HG03342 (cell line): ENCODE measurements around the gene P3H1.
"Not testable (repeated sequence)": the region's sequence is repeated elsewhere in the genome, so short reads cannot be mapped to it uniquely, and the experiment has no call there.

Experiments
- ATAC-seq: cut with Tn5 transposase; IDR thresholded peaks from one replicate; pipeline ENCODE4 v1.9.1; 2021; ENCODE audit warnings: mild to moderate bottlenecking, moderate library complexity; ENCODE audit not compliant: unreplicated experiment

Gene P3H1, protein sequence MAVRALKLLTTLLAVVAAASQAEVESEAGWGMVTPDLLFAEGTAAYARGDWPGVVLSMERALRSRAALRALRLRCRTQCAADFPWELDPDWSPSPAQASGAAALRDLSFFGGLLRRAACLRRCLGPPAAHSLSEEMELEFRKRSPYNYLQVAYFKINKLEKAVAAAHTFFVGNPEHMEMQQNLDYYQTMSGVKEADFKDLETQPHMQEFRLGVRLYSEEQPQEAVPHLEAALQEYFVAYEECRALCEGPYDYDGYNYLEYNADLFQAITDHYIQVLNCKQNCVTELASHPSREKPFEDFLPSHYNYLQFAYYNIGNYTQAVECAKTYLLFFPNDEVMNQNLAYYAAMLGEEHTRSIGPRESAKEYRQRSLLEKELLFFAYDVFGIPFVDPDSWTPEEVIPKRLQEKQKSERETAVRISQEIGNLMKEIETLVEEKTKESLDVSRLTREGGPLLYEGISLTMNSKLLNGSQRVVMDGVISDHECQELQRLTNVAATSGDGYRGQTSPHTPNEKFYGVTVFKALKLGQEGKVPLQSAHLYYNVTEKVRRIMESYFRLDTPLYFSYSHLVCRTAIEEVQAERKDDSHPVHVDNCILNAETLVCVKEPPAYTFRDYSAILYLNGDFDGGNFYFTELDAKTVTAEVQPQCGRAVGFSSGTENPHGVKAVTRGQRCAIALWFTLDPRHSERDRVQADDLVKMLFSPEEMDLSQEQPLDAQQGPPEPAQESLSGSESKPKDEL

DNA sequence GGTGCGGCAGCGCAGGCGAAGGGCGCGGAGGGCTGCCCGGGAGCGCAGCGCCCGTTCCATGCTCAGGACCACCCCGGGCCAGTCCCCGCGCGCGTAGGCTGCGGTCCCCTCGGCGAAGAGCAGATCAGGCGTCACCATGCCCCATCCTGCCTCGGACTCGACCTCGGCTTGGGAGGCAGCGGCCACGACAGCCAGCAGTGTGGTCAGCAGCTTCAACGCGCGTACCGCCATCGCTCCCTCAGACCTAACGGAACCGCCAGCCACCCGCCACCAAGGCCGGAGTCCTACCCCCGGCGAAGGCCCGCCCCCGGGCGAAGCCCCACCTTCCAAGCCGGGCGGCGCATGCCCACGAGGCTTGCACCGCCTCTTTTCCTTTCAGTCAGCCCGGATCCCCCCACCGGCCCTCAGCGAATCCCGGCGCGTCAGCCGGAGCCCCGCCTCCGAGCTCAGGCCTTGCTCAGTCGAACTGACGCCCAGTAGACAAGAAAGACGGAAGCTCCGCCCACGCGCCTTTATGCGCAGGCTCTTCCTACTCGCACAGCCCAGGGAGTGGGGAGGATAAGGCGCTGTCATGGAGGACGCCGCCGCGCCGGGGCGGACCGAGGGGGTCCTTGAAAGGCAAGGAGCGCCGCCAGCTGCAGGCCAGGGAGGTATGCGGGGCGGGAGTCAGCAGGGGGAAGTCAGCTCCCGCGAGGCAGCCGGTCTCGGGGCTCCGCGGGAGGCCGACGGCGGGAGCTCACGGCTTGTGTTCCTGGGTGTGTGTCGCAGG lies at the start of gene P3H1, which contains the start of gene C1orf50:
TSS of gene P3H1 (minus strand) at position 288 of the 769 bp plus-strand sequence. CDS start at position 231, 57 bp downstream.
TSS of gene C1orf50 (plus strand) at position 509 of the 769 bp plus-strand sequence. CDS start at position 572, 63 bp downstream.
- ATAC-seq: peak; percentile 88

DNA sequence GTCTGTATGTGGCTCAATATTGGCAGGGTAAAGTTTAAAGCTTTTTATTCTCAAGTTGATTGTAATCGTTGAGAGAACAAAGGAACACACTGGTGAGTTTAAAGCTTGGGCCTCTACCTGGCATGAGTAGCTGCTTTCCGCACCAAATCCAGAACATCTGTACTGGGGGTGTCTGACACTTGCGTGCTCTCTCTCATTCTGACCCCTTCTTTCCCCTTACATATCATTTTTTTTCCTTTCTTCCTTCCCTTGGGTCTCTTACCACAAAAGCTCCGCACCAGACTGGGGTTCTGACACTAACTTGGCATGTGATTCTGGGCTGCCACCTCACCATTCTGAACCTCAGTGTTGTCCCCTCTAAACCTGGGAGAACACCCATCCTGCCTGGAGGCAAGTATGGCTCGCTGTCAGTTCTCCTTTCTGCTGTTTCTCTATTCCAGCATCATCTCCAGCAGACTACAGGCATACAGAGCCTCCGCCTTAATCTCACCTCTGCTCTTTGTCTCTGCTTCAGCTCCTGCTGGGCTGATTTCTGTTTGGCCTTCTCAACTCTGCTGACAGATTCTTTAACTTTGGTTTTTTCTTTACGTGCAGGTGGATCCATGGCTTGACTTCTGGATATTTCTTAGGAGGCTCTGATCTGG lies 49.2 kb upstream of the P3H1 start:
- peak; percentile 7 for ATAC-seq

DNA sequence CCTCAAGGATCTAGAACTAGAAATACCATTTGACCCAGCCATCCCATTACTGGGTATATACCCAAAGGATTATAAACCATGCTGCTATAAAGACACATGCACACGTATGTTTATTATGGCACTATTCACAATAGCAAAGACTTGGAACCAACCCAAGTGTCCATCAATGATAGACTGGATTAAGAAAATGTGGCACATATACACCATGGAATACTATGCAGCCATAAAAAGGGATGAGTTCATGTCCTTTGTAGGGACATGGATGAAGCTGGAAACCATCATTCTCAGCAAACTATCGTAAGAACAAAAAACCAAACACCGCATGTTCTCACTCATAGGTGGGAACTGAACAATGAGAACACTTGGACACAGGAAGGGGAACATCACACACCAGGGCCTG lies 48.0 kb upstream of the P3H1 start:
- ATAC-seq: not testable (repeated sequence)

DNA sequence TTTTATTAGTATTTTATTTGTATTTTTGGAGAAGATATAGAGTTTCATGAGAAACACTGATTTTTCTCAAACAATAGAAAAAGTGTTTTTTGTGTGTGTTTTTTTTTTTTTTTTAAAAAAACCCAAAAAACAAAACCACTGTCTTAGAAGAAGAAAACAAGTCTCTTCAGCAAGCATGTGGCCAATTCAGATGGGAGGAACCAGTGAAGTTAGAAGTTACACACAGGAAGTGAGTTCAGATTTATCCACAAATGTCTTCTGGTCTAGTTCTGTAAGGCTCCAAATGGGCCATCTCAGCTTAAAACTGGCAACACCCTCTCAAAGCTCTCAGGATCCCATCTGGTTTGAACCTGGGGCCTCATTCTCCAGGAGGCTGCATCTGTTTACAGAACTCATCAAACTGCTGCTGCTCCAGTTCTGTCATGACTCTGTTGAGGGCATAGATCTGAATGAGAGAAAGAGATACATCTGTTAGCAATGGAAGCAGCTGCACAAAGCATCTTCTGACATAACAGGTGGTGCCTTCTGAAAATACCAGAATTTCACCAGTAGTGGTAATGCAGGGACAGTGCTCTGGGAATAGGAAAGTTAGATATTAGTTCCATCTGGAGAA lies 40.3 kb upstream of the P3H1 start:
- no peak for ATAC-seq

DNA sequence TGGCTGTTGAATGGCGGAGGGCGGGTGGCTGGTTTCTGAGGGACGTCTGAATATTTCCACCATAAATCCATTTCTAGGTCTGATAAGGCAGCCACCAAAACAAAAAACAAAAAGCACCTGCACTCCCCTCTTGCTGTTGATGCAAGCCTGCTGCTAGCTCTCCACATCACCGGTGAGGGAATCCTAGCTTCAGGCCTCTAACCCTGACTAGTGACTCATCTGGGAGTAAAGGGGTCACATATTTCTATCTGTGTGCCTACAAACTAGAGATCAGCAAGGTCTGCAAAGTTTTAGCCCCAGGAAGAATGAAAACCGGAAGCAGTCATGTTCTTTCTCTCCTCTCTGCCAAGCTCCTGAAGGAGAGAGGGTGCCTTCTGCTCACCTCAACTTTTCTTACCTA lies 39.8 kb upstream of the P3H1 start:
- no peak for ATAC-seq

DNA sequence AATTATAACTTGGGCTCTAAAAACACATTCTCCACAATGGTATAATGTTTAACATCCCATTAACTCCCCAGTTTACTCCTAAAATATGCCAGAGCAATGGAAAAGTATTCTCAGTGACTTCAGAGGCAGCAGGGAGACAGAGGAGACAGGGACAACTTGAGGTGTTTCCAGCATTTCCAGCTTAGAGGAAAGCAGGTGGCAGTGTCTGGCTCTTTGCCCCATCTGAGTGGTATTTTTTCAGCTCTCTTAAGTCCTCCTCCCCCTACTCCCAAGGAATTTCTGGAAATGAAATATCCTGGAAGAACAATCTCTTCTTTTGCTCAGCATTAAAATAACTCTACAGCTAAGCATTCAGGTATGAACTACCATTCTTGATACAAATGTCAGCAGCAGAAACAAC lies 39.3 kb upstream of the P3H1 start:
- no peak for ATAC-seq

DNA sequence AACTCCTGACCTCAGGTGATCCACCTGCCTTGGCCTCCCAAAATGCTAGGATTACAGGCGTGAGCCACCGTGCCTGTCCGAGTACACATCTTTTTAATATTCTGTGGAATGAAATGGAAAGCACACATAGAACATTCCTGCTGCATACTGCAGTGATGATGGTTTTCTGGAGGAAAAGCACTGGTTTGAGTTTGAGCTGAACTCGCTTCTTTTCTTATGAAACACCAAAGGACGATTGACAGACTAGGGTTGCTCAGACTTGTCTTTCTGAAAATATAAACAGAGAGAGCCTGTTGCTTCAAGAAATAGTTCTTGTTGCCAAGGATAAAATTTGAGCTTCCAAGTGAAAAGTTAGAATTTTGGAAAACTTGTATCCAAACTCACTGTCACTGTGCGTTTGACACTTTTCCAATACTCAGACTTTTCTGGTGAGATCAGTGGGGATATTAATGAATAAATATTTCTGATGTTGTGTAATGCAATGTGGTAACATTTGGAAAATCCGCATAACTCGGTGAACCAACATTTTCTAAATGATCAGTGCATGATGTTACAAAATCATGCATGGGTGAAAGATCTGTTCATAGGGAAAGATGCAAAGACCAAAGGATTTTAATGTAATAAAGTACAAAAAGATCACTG lies 35.1 kb upstream of the P3H1 start:
- ATAC-seq: no peak

DNA sequence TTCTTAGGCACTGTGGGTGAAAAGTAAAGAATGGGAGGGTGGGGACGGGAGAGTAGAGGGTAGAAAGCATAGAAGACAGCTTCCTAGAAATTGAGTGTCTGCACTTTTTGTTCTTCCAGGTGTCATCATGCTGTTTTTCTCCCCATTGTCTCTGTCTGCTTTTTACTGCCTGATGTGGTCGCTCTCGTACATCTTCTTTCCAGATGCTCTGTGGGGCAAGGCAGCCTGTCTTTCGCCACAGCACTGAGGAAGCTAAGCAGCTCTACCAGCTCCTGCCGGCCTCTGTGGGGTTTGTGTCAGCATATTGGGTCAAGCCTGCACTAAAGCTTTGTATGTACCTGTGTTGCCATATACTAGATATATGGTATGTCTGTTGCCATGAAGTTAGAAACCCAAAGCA lies 31.2 kb upstream of the P3H1 start:
- no peak for ATAC-seq

DNA sequence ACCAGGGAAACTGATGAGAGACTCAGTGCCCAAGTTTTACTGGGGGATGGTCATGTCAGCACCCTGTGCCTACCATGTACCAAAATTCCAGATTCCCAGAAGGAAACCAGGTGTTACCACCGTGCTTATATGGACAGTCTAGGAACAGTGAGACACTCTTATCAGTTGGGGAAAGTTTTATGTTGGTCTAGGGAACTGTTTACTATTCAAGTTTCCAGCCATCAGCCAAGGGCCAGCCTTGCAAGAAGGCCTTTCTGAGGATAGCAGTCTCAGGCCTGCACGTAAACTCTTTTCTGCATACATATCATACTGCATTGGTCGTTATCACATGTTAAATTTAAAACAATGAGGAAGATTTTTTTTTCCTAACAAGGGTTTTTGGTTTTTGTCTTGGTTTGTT lies 30.6 kb upstream of the P3H1 start:
- no peak for ATAC-seq

DNA sequence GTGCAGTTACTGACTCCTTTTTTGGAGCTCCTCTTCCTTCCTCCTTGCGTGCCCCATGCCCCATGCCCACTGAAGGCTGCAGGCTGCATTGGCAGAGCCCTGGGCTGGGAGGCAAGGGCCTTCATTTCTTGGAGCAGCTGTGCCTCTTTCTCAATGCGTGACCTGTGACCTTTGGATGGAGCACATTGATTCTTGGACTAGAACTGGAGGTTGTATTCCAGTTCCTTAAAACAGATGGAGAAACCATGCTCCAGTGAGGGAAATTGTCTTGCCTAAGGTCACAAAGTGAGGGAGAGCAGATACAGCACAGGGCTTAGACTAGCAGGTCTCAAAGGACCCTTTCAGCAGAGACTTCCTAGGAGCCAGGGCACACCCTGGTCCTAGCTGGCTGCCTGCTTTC lies 27.0 kb upstream of the P3H1 start:
- ATAC-seq: no peak

DNA sequence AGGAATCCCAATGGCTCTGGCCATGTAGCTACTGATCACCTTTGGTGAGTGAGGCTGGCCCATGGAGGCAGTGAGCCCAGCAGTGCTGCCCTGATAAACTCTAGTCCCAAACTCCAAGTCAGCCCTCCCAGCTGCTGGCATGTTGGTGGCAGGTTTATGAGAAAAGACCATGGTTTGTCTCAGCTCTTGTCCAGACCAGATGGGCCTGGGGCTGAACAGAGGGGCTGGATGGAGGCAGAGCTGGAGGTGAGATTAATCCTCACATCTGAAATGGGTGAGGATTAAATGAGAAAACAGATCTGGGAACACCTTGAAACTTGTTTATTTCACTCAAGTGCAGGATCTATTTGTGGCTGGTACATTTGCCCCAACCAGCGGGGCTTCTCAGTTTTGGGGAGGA lies 21.2 kb upstream of the P3H1 start:
- no peak for ATAC-seq

DNA sequence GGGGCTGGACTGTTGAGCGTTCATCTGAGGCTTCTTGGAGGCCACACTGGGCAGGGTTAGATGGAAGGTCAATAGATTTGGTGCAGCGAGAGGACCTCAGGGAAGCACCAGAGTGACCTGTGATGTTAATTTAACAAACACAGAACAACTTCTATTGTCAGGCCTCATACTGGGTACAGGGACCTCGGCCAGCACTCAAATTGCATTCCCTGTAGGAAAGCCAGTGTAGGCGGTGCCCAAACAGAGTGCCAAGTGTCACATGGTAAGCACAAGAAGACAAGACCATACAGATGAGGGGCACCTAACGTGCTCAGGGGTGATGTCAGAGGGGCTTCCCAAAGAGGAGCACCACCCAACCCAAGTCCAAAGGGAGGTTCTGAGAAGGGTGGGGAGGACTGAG lies 19.3 kb upstream of the P3H1 start:
- no peak for ATAC-seq

DNA sequence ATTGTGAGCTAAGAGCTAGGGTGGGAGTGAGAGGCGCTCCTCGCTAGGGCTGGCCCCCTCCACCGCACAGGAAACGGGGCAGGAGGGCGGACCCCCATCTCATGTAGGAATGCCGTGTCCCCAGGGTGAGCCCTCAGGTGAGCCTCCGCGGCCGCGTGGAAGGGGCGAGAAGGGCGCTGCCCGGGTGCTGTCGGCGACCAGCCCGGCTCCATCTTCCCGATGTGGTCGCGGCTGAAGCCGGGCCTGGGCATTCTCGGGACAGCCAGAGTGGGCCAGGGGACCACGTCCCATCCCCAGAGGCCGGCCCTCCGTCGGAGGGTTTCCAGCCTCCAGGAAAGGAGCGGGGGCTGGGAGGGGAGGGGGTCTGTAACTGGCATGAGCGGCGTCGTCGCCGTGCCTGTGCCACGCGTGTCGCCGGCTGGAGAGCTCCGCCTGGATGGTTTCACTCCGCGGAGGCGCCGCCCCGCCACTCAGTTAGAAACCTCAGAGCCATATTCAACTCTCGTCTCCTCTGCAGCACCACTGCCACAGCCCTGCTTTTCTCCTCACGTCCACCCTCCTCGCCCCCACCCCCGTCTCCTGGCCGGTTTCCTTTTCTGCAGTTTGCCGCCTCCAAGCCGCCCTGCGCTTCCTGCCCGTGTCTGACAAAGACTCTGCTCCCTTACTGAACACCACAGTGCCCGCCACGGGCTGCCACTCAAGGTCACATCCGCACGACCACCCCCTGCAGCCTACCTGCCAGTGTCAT lies 18.3 kb upstream of the P3H1 start, which contains the start of gene TMEM269:
TSS of gene TMEM269 (plus strand) at position 46 of the 748 bp plus-strand sequence. CDS start 4,903 bp downstream, outside the sequence.
- no peak for ATAC-seq

DNA sequence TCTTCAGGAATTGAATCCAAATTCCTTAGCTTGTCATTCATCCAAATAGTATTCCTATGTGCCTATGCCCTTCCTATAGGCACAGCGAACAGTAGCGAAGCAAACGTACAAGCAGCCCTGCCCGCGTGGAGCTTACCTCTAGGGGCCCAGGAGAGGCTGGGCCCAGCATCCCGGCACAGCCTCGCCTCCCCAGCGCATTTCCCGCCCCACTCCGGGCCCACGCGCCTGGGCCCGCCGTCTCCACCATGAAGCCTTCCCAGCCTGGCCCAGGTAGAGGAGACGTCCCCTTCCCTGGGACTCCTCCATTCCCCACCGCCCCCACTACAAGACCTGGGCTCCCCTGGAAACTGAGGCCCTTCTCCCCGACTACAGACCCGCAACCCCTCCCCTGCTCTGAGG lies 17.7 kb upstream of the P3H1 start:
- ATAC-seq: no peak

DNA sequence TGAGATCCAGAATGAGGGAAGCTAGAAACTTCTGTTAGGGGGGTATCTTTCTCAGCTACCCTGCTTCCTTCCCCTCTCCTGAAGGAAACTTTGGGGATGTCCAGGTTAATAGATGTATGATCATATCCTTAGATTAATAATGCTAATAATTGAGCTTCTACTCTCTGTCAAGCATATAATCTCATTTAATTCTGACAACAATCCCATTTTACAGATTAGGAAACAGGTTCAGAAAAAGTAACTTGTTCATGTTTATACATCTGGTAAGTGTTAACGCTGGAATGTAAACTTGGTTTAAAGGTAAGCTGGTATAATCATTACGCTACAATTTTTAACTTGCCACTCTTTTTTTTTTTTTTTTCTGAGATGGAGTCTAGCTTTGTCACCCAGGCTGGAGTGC lies 16.3 kb upstream of the P3H1 start:
- no peak for ATAC-seq

DNA sequence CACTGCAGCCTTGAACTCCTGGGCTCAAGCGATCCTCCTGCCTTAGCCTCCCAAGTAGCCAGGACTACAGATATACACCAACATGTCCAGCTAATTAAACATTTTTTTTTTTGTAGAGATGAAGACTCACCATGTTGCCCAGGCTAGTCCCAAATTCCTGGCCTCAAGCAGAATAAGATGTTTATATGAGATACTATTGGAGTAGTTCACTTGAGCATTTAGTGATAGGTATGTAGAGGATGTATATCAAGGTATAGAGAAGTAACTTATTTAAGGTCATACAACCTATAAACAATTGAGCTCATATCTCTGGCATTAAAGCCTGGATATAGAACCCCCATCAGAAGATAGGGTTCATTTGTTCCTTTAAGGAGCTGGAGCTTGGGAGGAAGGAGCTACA lies 13.3 kb upstream of the P3H1 start:
- no peak for ATAC-seq

DNA sequence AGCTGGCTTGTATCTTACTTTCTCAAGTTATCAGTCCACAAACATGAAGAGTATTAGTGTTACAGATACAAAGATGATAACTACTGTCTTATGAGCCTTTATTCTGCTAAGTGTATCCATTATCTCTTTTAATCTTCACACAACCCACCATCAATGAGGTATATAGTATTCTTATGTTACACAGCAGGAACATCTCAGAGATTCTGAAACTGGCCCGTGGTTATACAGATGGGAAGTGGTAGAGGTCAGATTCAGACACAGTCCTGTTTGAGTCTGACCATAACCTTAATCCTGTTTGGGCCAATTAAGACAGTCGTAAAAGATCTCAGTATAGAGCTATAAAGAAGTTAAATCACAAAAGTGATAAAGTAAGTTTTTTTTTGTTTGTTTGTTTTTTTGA lies 12.9 kb upstream of the P3H1 start:
- no peak for ATAC-seq

DNA sequence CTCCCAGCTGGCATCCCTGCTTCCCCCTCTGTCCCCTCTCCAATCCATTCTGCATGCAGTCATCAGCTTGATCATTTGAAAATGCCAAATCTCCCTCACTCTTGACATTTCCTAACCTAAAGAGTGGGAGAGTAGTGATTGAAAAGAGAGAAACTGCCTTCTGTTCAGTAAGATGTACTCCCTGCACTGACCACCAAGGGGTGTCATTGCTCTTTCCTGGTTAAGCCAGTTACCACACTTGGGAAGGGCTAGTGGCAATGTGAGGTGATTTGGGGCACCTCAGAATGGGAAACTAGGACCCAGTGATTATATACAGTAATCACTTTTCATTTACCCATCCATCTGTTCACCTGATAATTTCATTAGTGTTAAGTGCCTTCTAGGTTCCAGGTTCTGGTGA lies 11.0 kb upstream of the P3H1 start:
- ATAC-seq: no peak

DNA sequence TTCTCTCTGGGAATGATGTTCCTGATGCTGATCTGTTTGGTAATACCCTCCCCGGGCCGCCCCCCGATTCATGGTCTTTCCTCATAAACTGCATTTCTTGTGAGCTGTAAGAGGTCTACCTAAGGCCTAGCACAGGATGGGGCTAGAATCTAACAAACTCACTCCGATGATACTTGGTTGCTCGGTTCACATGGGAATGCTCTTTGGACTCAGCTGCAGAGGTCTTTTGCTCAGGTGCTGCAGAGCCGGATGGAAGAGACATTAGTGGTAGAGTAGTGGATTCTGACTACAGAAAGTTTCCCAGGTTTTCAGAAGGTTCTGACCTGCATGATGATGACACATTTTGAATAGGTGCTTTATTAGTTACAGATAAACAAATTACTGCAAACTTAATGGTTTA lies 9.7 kb upstream of the P3H1 start:
- no peak for ATAC-seq
